MV-4-11 (cell line): ENCODE data around the gene SLC2A13.
A peak's percentile ranks its signal among the peaks of the same experiment; 100 is the strongest.

ENCODE experiments used
- DNase-seq: peaks from one replicate; lab custom pipeline; 2025; lab: John Stamatoyannopoulos, UW

The SLC2A13 gene

DNA sequence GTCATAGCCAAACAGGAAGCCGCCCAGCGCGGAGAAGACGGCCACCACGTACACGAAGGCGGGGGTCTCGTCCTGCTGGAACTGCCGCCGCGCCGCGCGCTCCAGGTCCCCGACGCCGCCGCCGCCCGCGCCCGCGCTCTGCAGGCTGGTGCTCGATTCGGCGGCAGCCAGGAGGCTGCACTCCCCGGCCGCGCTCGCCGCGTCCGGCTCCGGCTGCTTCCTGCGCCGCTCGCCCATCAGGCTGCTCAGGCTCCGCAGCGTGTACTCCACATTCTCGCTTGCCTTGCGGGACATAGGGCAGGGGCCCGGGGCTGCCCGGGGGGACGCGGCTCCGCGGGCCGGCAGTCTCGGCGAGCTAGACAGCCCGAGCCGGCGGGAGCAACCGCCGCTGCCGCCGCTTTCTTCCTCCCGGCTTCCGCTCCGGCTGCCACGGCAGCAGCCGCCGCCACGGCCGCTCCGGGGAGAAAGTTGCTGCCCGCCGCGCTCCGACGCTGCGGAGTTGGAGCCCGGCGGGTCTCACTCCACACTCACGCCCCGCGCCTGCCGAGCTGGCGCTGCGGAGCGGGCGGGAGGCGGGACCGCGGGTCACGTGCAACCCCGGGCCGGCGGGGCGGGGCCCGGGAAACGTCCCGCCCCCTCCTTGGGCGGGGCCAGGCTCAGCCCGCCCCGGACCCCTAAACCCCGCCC lies at the start of gene SLC2A13:
Gene SLC2A13, minus strand, starts transcription at position 567 of the 687 bp plus-strand sequence. Its CDS starts 273 bp downstream, at position 294.
- peak; percentile 65 for DNase-seq

- DNase-seq = no peak
Observed at GRCh38 chr12:40154381-40154780, 48.5 kb upstream of the SLC2A13 start.

- DNase-seq = no peak
Observed at GRCh38 chr12:40153432-40153831, 47.6 kb upstream of the SLC2A13 start.

- peak; percentile 38 for DNase-seq
Observed at GRCh38 chr12:40152783-40153383, 47.0 kb upstream of the SLC2A13 start.

- DNase-seq = no peak
Observed at GRCh38 chr12:40149673-40150260, 43.9 kb upstream of the SLC2A13 start.

GRCh38 chr12:40146800-40147797 lies 41.2 kb upstream of the SLC2A13 start:
- peak; percentile 51 for DNase-seq

DNA sequence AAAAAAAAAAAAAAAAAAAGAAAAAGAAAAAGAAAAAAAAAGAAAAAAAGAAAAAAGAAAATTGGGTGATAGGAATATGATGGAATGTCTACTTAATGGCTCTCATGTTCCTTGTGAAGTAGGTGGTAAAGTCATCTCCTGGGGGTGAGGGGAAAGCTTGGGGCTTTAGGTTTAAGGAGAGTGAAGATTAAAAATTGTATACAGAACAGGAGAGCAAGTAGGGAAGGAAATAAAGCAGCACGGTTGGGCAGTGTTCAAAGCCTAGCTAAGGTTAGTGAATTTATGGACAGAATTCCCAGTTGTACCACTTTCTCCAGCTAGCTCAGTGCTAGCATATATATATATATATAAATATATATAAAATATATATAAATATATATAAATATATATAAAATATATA lies 40.0 kb upstream of the SLC2A13 start:
- no peak for DNase-seq

GRCh38 chr12:40144023-40144422 lies 38.1 kb upstream of the SLC2A13 start:
- peak; percentile 44 for DNase-seq

DNA sequence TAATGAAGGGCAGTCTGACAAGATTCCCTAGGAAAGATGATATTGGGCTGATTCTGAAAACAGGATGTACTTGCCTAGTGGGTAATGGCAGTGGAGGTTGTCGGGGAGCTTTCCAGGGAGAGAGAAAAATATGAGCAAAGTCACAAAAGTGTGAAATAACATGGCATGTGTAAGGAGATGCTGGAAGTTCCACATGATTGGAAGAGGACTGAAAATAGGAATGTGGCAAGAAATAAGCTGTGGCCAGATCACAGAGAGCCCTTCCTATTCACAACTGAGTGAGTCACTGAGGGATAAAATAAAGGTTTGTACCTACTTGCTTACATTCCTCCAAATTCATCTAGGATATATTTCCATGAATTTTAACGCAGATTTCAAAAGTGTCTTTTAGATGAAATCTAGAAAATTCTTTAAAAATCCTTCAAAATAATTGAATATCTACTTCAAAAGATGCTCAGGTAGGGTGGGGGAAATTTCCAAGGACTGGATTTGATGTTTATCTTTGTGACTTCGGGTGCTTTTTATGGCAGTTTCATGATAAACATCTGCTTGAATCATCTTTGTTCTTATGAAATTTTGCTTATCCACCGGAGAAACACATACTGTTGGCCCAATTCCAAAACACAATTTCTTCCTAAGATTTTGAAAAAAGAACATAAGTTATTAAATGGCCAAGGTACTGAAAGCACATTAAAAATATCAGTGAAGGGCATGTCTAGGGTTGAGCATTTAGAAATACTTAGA lies 36.3 kb upstream of the SLC2A13 start:
- no peak for DNase-seq

DNA sequence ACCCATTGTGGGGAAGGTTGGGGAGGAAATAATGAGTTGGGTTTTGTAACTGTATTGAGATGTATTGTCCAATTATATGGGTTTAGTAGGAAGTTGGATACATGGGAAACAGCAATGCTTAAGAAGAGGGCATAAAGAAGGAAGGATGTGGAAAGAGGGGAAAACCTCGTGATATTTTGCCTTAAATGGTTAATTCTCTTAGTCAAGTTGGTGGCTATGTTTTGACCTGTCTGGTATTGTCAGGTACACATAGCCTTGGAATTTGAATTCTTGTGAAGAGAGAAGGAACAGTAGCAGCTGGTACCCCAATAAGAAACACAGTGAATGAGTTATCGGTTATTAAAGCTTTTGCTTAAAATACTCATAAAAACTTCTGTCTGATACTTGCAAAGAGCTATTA lies 32.6 kb upstream of the SLC2A13 start:
- DNase-seq = no peak

- DNase-seq = peak; percentile 80
Observed at GRCh38 chr12:40137252-40137651, 31.4 kb upstream of the SLC2A13 start.

GRCh38 chr12:40127408-40127807 lies 21.5 kb upstream of the SLC2A13 start:
- DNase-seq = no peak

GRCh38 chr12:40123496-40123895 lies 17.6 kb upstream of the SLC2A13 start:
- DNase-seq = peak; percentile 16

DNA sequence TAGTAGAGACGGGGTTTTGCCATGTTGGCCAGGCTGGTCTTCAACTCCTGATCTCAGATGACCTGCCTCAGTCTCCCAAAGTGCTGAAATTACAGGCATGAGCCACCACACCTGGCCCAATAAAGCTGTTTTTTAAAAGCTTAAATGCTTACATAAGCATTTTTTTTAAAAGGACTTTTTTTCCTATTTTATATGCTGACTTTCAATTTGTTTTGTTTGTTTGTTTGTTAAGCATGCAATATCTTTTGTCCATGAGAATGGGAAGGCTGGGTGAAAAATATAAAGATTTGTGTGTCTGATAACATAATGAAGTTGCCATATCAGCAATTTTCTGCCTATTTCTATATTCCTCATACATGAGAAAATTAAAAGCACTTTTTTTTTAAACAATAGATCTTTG lies 17.0 kb upstream of the SLC2A13 start:
- no peak for DNase-seq

GRCh38 chr12:40117818-40118217 lies 11.9 kb upstream of the SLC2A13 start:
- DNase-seq = peak; percentile 79

DNA sequence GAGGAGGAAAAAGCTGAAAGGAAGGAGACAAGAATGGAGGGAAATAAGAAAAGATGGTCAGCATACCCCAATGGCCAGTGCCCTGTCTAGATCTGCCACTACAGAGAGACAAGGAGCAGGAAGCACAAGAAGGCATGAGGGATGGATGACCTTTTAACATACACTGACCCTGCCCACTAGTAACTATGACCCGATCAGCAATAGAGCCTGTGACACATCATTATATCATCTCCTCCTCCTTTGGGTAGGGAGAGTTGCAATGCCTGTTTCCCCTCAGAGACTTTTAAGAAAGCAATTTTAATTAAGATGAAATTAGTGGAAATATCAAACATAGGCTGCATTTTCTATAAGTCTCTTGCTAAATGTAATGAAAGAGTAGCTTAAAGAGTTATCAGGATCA lies 4.7 kb upstream of the SLC2A13 start:
- DNase-seq = no peak

- DNase-seq = no peak
Observed at GRCh38 chr12:40107803-40108620, 2.1 kb upstream of the SLC2A13 start.

GRCh38 chr12:40107098-40107802 lies 1.4 kb upstream of the SLC2A13 start:
- DNase-seq = peak; percentile 61

GRCh38 chr12:40106655-40107054 lies 774 bp upstream of the SLC2A13 start:
- DNase-seq = no peak

DNA sequence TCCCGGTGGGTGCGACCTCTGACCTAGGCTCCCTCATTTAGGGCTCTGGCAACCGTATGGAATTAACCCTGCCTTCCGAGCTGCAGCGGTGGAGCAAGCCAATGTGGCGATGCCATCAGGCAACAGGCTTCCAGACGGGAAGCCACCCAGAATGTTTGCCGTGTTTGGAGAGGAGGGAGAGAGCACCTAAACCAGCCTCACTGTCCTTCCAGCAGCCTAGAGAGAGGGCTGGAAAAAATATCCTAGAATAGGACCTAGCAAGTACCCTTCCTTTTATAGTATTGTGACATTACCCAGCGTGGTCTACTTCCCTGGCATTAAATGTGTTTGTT lies 287 bp upstream of the SLC2A13 start:
- DNase-seq = peak; percentile 30
